Neutrophil (primary cell): Measurements from ENCODE around the gene TWF2.

ENCODE experiments used
- H3K27ac ChIP-seq: fragments of 200-600 bp; sonication (generic); 2 replicates; pipeline ENCODE4 v1.5.1; 2016; ENCODE audit warnings: mild to moderate bottlenecking, moderate library complexity
- H3K27me3 ChIP-seq: fragments of 200-600 bp; sonication (generic); 2 replicates; pipeline ENCODE4 v1.6.0; 2016; ENCODE audit warnings: mild to moderate bottlenecking
- H3K36me3 ChIP-seq: fragments of 200-600 bp; sonication (generic); 2 replicates; pipeline ENCODE4 v1.5.1; 2017
- H3K4me1 ChIP-seq, 2 experiments: fragments of 200-600 bp in 1 of 2; sonication (generic) in 1 of 2; 1 replicate in 1 of 2; 2 replicates in 1 of 2; pipeline versions ENCODE4 v1.5.1 to v1.6.1; 2013 to 2016; ENCODE audit warnings: low read depth in 1 of 2, low read length in 1 of 2, mild to moderate bottlenecking in 1 of 2, moderate library complexity in 1 of 2; ENCODE audit not compliant: control insufficient read depth in 1 of 2, insufficient read depth in 1 of 2
- H3K4me3 ChIP-seq, 2 experiments: fragments of 200-600 bp in 1 of 2; sonication (generic) in 1 of 2; 1 replicate in 1 of 2; 2 replicates in 1 of 2; pipeline ENCODE4 v1.5.1; 2013 to 2016; ENCODE audit warnings: low read depth in 1 of 2, low read length in 1 of 2, mild to moderate bottlenecking in 1 of 2, moderate library complexity in 1 of 2
- H3K9me3 ChIP-seq: fragments of 200-600 bp; sonication (generic); 2 replicates; pipeline ENCODE4 v1.5.1; 2016
- TF ChIP-seq, protein P1 (sequence below): fragments of 200-600 bp; sonication (generic); IDR thresholded peaks from 2 replicates; pipeline ENCODE4 v1.5.1; 2016; ENCODE audit warnings: antibody characterized with exemption

The TWF2 gene

DNA sequence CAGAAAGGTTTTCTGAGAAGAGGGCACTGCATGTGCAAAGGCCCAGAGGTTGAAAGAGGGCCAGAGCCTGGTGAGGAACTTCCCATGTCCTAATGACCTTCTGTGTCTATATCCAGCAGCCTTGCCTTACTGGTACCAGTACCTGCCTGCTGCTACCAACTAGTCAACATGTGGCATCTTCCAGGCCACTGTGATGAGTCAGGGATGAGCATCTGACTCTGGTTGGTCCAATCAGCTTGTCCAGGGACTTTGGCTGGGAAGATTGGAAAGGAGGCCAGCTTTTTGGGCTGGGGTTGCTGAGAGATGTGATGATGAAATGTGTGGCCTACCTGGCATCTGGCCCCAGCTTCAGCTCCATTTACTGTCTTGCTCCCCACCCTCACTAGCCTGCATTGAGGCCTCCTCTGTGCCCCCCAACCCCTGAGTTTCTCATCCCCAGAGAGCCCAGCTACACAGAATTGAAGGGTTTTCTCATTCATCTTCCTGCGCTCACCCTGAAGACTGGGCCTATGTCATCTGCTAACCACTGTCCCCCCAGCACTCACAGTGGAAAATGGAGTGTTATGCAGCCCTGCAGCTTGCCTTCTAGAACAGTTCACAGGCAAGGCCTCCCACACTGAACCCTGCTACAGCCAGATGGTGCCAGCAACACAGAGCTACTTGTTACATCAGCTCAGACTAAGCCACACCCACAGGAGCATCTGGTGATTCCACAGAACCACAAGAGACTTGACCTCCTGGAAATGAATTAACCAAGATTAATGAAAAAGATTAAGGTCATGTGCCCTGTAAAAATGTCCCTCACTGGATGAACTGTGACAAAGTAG is 1.3 kb upstream of the TWF2 start:
- H3K4me1 ChIP-seq, result peaks cover 65 to 71% of the 10 kb centered on the region in 2 experiments
- TF ChIP-seq, protein P1, sequence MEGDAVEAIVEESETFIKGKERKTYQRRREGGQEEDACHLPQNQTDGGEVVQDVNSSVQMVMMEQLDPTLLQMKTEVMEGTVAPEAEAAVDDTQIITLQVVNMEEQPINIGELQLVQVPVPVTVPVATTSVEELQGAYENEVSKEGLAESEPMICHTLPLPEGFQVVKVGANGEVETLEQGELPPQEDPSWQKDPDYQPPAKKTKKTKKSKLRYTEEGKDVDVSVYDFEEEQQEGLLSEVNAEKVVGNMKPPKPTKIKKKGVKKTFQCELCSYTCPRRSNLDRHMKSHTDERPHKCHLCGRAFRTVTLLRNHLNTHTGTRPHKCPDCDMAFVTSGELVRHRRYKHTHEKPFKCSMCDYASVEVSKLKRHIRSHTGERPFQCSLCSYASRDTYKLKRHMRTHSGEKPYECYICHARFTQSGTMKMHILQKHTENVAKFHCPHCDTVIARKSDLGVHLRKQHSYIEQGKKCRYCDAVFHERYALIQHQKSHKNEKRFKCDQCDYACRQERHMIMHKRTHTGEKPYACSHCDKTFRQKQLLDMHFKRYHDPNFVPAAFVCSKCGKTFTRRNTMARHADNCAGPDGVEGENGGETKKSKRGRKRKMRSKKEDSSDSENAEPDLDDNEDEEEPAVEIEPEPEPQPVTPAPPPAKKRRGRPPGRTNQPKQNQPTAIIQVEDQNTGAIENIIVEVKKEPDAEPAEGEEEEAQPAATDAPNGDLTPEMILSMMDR, result no peak

GRCh38 chr3:52238193-52238760 is 681 bp downstream of the TWF2 start:
- Histone ChIP-seq H3K4me1 (peaks cover 48 to 61% of the 10 kb centered on the region in 2 experiments), H3K27ac (peak overlapping the region; percentile 97), H3K27me3 (no peaks in the 10 kb centered on the region), H3K9me3 (no peaks in the 10 kb centered on the region), H3K36me3 (peaks cover 27% of the 10 kb centered on the region), H3K4me3 (peak overlapping the region; percentile 93 to 100)
- TF ChIP-seq, protein P1, result no peak

More for the DNA sequence above, 1.3 kb upstream of the TWF2 start:
- Histone ChIP-seq H3K9me3 (no peaks in the 10 kb centered on the region), H3K4me3 (peak overlapping the region; percentile 93 to 100), H3K27ac (peak overlapping the region; percentile 97), H3K36me3 (peaks cover 7% of the 10 kb centered on the region), H3K27me3 (no peaks in the 10 kb centered on the region)

- Histone ChIP-seq H3K4me1 (peaks cover 53 to 60% of the 10 kb centered on the region in 2 experiments), H3K27me3 (no peaks in the 10 kb centered on the region), H3K27ac (peak overlapping the region; percentile 97), H3K9me3 (no peaks in the 10 kb centered on the region), H3K36me3 (peaks cover 33% of the 10 kb centered on the region), H3K4me3 (peak overlapping the region; percentile 93 to 100)
- TF ChIP-seq, protein P1, result no peak
Observed at GRCh38 chr3:52237657-52238172, 1.2 kb downstream of the TWF2 start.

- Histone ChIP-seq H3K36me3 (peaks cover 38% of the 10 kb centered on the region), H3K4me1 (peaks cover 57 to 65% of the 10 kb centered on the region in 2 experiments), H3K27me3 (no peaks in the 10 kb centered on the region), H3K27ac (peak overlapping the region; percentile 97), H3K9me3 (no peaks in the 10 kb centered on the region), H3K4me3 (peak overlapping the region; percentile 93 to 100)
- TF ChIP-seq, protein P1, result no peak
Observed at GRCh38 chr3:52237006-52237656, 1.8 kb downstream of the TWF2 start.

DNA sequence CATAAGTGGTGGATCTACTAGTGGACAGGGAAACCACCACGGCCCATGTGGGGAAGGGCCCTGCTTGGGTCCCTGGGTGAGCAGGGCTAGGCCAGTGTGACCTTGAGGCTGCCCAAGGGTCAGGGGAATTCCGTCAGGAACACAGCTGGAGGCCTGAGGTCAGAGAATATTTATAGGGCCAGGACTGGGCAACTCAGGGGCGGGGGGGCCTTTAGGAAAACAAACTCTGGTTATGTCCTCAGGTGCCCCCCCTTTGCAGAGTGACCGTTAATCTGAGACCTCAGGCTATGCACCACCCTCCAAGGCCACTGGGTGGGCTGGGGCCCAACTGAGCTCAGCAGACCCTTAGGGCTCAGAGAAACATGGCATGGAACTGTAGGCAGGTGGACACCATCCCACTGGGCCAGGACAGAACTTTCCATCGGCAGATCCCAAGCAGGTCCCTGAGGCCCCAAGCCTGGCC is 2.5 kb downstream of the TWF2 start:
- peaks cover 45% of the 10 kb centered on the region for H3K36me3 ChIP-seq
- TF ChIP-seq, protein P1, result no peak
- H3K27ac ChIP-seq, result peak overlapping the region; percentile 97
- H3K4me3 ChIP-seq, result peak overlapping the region; percentile 93 to 100
- H3K9me3 ChIP-seq, result no peaks in the 10 kb centered on the region
- H3K27me3 ChIP-seq, result no peaks in the 10 kb centered on the region
- peaks cover 64 to 70% of the 10 kb centered on the region in 2 experiments for H3K4me1 ChIP-seq
